Omental fat pad (tissue), 4 donors: ENCODE results near the gene KDM5A. TPM values are rescaled to one million over a fixed set of nuclear protein-coding genes. Genes with fewer than 3 reads are reported as not detected.

Experiments
- ATAC-seq: fragments of 150-250 bp; one replicate; pipeline ENCODE4 v1.9.1; 2016; ENCODE audit warnings: mild to moderate bottlenecking, moderate library complexity; ENCODE audit not compliant: low FRiP score
- DNase-seq: peaks from one replicate; pipeline ENCODE4 v3.0.0-alpha.2; 2019; ENCODE audit warnings: low spot score
- CTCF ChIP-seq, 3 donors: fragments of 450-650 bp; IDR thresholded peaks; one replicate each; pipeline ENCODE4 v1.5.1; 2016 to 2017; ENCODE audit warnings: antibody characterized with exemption in 3 of 3, mild to moderate bottlenecking in 3 of 3, moderate library complexity in 2 of 3
- total RNA-seq, 4 donors: library from RNA; depleted of rRNA; stranded (reverse); fragments of >200 nt; gene quantifications; one replicate each; pipeline ENCODE4 v1.1.0, GENCODE V29; 2016

The KDM5A gene
- total RNA-seq, 4 donors from 2014 or later, result 48.0 to 86.2 (median 49.9) TPM

GRCh38 chr12:288687-289086 is 100.4 kb downstream of the KDM5A start:
- no peak for DNase-seq
- no peak for TF ChIP-seq CTCF (IDR thresholded peaks at IDR 0.05)
- ATAC-seq, result no peak

GRCh38 chr12:286531-287300 is 102.4 kb downstream of the KDM5A start:
- TF ChIP-seq CTCF (IDR thresholded peaks at IDR 0.05), result no peak
- DNase-seq (no peak), ATAC-seq (no peak)

GRCh38 chr12:278046-278445 is 111.1 kb downstream of the KDM5A start:
- DNase-seq (no peak), ATAC-seq (no peak)
- TF ChIP-seq CTCF (IDR thresholded peaks at IDR 0.05), result no peak

GRCh38 chr12:275812-276211 is 113.3 kb downstream of the KDM5A start:
- ATAC-seq (no peak), DNase-seq (no peak)
- TF ChIP-seq CTCF (IDR thresholded peaks at IDR 0.05), result no peak

GRCh38 chr12:273382-273781 is 115.7 kb downstream of the KDM5A start:
- TF ChIP-seq CTCF (IDR thresholded peaks at IDR 0.05), result no peak
- no peak for DNase-seq
- no peak for ATAC-seq

GRCh38 chr12:272942-273341 is 116.2 kb downstream of the KDM5A start:
- DNase-seq, result no peak
- no peak for ATAC-seq
- no peak for TF ChIP-seq CTCF (IDR thresholded peaks at IDR 0.05)

- ATAC-seq (no peak), DNase-seq (no peak)
- no peak for TF ChIP-seq CTCF (IDR thresholded peaks at IDR 0.05)
Observed at GRCh38 chr12:271161-271560, 118.0 kb downstream of the KDM5A start.
